Memory B cell (primary cell): ENCODE measurements around the gene RNF224.

Source experiments
- ATAC-seq: fragments of 150-1000 bp; cut with Tn5 transposase; 2 replicates; pipeline ENCODE4 v1.10.0; 2021; ENCODE audit warnings: low read depth, mild to moderate bottlenecking, moderate library complexity
- DNase-seq, 2 donors: peaks; one replicate each; pipeline ENCODE4 v3.0.0; 2022; ENCODE audit warnings: low spot score in 2 of 2
- H3K27ac Mint-ChIP-seq: one replicate; pipeline ENCODE4 v1.8.0; 2022; ENCODE audit warnings: mild to moderate bottlenecking, moderate library complexity, mixed read lengths
- H3K27me3 Mint-ChIP-seq: one replicate; pipeline ENCODE4 v1.8.0; 2022; ENCODE audit warnings: mixed read lengths
- H3K36me3 Mint-ChIP-seq: one replicate; pipeline ENCODE4 v1.8.0; 2022; ENCODE audit warnings: mild to moderate bottlenecking, mixed read lengths
- H3K4me1 Mint-ChIP-seq: one replicate; pipeline ENCODE4 v1.8.0; 2022; ENCODE audit warnings: mixed read lengths
- H3K4me3 Mint-ChIP-seq: one replicate; pipeline ENCODE4 v1.8.0; 2022; ENCODE audit warnings: mild to moderate bottlenecking, moderate library complexity, mixed read lengths
- H3K9me3 Mint-ChIP-seq: one replicate; pipeline ENCODE4 v1.8.0; 2022; ENCODE audit warnings: mixed read lengths

Gene RNF224

DNA sequence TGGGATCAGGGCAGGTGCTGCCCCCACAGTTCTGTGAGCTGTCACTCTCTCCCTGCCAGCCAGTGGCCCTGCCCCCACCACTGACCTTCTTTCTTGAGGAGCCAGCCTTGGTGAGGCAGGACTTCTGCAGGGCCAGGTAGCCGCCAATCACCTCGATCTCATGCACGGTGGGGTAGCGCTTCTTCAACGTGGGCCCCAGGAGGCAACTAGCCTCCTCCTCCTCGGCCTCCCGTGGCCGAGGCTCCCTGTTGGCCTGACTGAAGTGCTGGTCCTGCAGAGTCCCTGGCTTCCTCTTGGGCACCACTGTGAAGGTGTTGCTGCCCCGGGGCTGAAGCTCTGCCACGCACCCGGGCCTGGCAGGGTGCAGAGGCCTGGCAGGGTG is 28.4 kb upstream of the RNF224 start:
- Mint-ChIP-seq H3K36me3 (no peaks in the 10 kb centered on the region), H3K4me3 (no peak overlapping the region), H3K4me1 (peaks cover 19% of the 10 kb centered on the region), H3K27me3 (no peaks in the 10 kb centered on the region), H3K27ac (no peak overlapping the region), H3K9me3 (no peaks in the 10 kb centered on the region)
- no peak for DNase-seq
- no peak for ATAC-seq

DNA sequence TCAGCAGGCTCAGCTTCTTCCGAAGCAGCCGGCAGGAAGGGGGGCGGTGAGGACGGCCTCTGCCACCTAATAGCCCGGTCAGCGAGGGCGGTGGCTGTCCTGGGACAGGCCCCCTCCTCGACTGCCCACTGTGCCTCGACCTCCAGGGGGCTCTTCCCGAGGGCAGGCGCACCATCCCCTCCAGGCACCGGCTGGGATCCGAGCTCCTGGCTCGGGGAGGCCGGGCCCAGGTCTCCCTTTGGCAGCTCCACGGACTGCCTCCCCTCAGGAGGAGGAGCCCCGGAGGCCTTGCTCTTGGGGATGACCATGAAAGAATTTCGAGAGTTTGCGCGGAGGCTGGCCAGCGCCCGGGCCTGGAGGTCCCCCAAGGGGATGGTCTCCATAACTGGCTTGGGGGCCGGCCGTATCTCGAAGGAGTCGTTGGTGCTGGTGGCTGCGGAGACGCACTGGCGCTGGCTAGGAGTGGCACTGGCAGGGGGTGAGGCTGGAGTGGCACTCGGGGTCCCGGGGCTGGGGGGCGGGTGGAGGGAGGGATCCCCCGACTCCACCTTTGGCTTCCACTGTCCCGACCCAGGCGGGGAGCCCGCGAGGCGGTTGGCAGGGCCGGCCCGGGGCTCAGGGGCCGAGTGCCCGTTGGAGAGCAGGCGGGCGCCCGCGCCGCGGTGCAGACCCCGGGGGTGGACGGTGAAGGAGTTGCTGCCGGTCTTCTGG is 27.7 kb upstream of the RNF224 start:
- H3K27ac Mint-ChIP-seq: no peak overlapping the region
- no peak for DNase-seq

DNA sequence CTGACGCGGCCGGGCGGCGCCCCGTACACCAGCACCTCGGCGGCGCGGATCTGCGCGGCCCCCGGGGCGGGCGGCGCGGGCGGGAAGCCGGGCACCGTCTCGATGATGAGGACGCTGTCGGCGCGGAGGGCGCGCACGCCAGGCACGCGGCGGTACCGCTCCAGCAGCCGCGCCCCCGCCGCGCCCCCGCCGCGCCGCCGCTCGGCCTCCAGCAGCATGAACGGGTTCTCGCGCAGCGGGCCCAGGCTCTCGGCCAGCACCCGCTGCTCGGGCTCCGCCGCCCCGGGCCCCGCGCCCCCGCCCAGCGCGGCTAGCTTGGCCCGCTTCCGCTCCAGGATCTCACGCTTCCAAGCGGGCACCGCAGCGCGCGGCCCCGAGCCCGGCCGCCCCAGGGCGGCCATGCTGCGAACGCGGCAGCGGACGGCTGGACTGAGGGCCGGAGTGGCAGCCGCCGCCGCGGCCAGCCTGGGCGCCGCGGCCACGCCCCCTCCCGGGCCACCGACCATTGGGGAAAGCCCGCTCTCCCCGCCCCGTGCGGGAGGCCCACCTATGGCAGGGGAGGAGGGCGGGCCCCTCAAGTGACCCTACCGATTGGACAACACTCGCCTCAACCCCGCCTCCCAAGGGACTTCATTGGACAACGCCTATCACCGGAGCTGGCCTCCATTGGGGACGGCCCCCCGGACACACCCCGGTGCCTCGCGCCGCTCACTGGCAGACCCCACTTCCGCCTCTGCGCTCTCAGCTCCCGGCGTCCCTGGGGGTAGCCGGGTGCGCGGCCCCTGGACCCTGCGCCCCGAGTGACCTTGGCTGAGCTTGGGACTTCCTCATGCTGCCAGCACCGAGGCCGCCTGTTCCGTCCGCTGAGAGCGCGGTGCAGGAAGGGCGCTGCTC is 26.7 kb upstream of the RNF224 start, which contains the start of gene TPRN:
TPRN (minus strand) TSS at position 431 of the 894 bp plus-strand sequence; CDS start at position 401, 30 bp downstream.
- H3K27ac Mint-ChIP-seq: peak within 1 kb of the TSS; percentile 81
- DNase-seq (peak; percentile 87 to 98), ATAC-seq (peak; percentile 88)
- H3K36me3 Mint-ChIP-seq: no peaks in the 10 kb centered on the region
- H3K4me3 Mint-ChIP-seq: peak within 1 kb of the TSS; percentile 83
- H3K4me1 Mint-ChIP-seq: peaks cover 21% of the 10 kb centered on the region
- no peaks in the 10 kb centered on the region for H3K9me3 Mint-ChIP-seq
- H3K27me3 Mint-ChIP-seq: no peaks in the 10 kb centered on the region

More for the DNA sequence above, 27.7 kb upstream of the RNF224 start:
- Mint-ChIP-seq H3K4me3 (peak overlapping the region; percentile 83), H3K9me3 (no peaks in the 10 kb centered on the region), H3K4me1 (peaks cover 22% of the 10 kb centered on the region), H3K27me3 (no peaks in the 10 kb centered on the region), H3K36me3 (no peaks in the 10 kb centered on the region)
- ATAC-seq: no peak

DNA sequence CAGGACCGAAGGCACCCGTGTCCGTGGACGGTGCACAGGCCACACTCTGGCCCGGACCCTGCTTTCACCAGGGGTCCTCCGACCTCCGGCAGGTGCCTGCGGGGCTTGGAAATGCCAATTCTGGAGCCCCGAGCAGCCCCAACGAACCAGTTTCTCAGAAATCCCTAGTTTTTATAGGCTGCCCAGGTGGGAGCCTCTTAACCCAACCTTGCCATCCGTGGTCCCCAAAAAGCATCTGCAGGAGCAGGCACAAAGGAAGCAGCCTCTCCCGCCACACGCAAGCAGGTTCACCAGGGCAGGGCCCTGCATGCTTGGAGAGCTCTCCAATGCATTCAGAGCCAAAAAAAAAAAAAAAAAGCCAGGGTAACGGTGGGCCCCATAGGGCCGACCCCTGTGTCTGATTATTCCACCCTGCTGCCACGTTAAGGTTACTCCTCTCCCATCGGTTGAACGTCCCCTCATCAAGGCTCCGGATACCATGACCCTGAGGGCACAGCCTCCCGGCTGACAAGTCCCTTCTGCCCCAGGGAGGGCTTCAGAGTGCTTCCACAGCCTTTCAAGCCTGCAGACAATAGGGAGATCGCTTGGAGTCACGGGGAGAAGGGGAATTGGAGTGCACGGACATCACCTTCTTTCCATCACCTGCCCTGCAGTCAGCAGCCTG is 26.0 kb upstream of the RNF224 start:
- Mint-ChIP-seq H3K9me3 (no peaks in the 10 kb centered on the region), H3K4me3 (peak overlapping the region; percentile 83), H3K36me3 (no peaks in the 10 kb centered on the region), H3K4me1 (peaks cover 28% of the 10 kb centered on the region), H3K27me3 (no peaks in the 10 kb centered on the region), H3K27ac (peak overlapping the region; percentile 81)
- ATAC-seq (no peak), DNase-seq (no peak)

DNA sequence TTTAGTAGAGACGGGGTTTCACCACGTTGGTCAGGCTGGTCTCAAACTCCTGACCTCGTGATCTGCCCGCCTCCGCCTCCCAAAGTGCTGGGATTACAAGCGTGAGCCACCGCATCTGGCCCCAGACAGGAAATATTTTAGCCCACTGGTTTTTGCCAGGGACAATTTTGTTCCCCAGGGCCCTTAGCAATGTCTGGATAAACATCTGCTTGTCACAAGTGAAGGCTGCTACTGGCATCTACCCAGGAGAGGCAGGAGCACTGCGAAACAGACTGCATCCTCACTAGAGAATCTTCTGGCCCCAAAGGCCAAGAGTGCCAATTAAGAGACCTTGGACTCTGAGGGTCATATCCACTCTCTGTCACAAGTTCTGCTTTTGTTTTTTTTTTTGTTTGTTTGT is 24.3 kb upstream of the RNF224 start:
- no peak for DNase-seq
- ATAC-seq: no peak
- Mint-ChIP-seq H3K27me3 (no peaks in the 10 kb centered on the region), H3K27ac (no peak overlapping the region), H3K4me3 (no peak overlapping the region), H3K36me3 (peaks cover 10% of the 10 kb centered on the region), H3K4me1 (peaks cover 39% of the 10 kb centered on the region), H3K9me3 (no peaks in the 10 kb centered on the region)

DNA sequence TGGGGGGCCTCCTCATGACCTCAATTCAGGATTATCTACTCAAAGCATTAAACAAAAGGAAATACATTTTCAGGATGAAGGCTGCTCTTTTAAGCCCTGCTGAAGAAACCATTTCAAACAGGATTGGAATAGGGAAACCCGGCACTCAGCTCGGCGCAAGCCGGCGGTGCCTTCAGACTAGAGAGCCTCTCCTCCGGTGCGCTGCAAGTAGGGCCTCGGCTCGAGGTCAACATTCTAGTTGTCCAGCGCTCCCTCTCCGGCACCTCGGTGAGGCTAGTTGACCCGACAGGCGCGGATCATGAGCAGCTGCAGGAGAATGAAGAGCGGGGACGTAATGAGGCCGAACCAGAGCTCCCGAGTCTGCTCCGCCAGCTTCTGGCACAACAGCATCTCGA is 22.6 kb upstream of the RNF224 start:
- peak overlapping the region; percentile 94 for H3K27ac Mint-ChIP-seq
- peak overlapping the region; percentile 93 for H3K4me3 Mint-ChIP-seq
- no peaks in the 10 kb centered on the region for H3K9me3 Mint-ChIP-seq
- ATAC-seq (no peak), DNase-seq (no peak)
- no peaks in the 10 kb centered on the region for H3K27me3 Mint-ChIP-seq
- H3K36me3 Mint-ChIP-seq: peaks cover 13% of the 10 kb centered on the region
- H3K4me1 Mint-ChIP-seq: peaks cover 36% of the 10 kb centered on the region

DNA sequence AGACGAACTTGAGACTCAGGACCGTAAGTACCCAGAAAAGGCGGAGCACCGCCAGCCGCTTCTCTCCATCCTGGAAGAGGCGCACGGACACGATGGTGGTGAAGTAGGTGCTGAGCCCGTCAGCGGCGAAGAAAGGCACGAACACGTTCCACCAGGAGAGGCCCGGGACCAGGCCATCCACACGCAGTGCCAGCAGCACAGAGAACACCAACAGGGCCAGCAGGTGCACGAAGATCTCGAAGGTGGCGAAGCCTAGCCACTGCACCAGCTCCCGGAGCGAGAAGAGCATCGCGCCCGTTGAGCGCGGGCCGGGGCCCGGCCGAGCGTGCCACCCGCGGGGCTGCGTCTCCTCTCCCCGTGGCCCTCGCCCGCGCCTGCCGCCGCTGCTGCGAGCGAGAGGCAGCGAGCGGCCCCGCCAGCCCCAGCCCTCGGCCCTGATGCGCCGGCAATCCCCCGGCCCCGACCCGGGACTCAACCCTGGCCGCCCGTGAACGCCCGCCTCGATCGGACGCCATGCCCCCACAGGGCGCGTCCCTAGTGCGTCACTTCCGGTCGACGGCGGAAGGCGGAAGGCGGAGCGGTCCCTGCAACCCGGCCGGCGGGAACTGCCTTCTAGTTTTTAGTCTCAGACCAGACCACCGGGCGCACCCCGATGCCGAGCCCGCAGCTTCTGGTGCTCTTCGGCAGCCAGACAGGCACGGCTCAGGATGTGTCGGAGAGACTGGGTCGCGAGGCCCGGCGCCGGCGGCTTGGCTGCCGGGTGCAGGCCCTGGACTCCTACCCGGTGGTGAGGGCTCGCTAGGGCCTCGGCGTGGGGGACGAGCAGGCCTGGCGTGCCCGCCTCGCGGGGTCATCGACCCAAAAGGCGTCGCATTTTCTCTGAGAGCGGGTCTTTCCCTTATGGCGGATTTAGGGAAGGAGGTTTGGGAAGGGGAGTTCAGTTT is 21.9 kb upstream of the RNF224 start, which contains the start of the genes NDOR1 and TMEM203:
NDOR1 (plus strand) TSS at position 575 of the 944 bp plus-strand sequence; CDS start at position 653, 78 bp downstream.
TMEM203 (minus strand) TSS at position 523 of the 944 bp plus-strand sequence; CDS start at position 289, 234 bp downstream.
- H3K4me1 Mint-ChIP-seq: peaks cover 36% of the 10 kb centered on the region
- peak; percentile 91 to 97 for DNase-seq
- peak within 1 kb of the TSS; percentile 94 for H3K27ac Mint-ChIP-seq
- peak within 1 kb of the TSS; percentile 93 for H3K4me3 Mint-ChIP-seq
- peak; percentile 64 for ATAC-seq
- no peaks in the 10 kb centered on the region for H3K9me3 Mint-ChIP-seq
- no peaks in the 10 kb centered on the region for H3K27me3 Mint-ChIP-seq
- H3K36me3 Mint-ChIP-seq: peaks cover 13% of the 10 kb centered on the region

DNA sequence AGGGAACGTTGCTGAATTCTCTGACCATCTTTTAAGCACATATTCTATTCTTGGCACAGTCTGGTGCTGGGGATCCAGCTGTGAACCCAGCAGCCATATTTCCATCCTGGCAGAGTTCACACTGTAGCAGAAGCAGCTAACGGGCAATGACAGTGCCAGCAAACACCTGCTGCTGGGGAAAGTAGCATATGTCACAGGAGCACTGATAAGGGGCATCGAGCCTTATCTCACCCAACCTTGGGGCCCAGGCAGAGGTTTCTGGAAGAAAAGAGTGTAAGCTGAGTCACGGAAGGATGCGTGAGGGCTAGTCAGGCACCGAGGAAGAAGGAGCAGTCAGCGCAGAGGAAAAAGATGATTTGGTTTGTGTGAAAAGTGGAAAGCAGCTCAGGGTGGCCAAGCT is 20.7 kb upstream of the RNF224 start:
- H3K4me3 Mint-ChIP-seq: peak overlapping the region; percentile 93
- no peaks in the 10 kb centered on the region for H3K9me3 Mint-ChIP-seq
- H3K36me3 Mint-ChIP-seq: peaks cover 13% of the 10 kb centered on the region

DNA sequence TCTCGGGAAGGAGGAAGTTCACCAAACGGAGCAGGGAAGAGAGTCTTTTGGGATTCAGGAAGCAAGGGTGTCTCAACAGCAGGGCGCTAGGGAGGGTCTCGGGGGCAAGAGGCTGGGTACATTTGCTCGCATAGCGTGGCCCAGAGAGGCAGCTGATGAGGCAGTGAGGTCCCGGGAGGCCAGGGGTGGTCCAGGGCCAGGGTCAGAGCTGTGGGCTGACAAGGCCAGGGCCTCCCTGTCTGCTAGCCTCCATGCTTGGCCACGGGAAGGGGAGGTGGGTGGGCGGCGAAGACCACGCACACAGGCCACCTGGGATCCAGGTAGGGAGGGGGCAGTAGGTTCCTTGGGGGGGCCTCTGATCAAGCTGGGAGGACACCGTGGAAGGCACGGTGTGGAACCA is 15.8 kb upstream of the RNF224 start:
- H3K4me1 Mint-ChIP-seq: peaks cover 15% of the 10 kb centered on the region
- H3K4me3 Mint-ChIP-seq: no peak overlapping the region
- ATAC-seq: no peak
- H3K9me3 Mint-ChIP-seq: no peaks in the 10 kb centered on the region
- H3K27me3 Mint-ChIP-seq: no peaks in the 10 kb centered on the region
- peaks cover 15% of the 10 kb centered on the region for H3K36me3 Mint-ChIP-seq
- H3K27ac Mint-ChIP-seq: no peak overlapping the region
- no peak for DNase-seq

More for the DNA sequence above, 20.7 kb upstream of the RNF224 start:
- DNase-seq: no peak
- ATAC-seq: no peak
- H3K27me3 Mint-ChIP-seq: no peaks in the 10 kb centered on the region
- H3K27ac Mint-ChIP-seq: peak overlapping the region; percentile 94
- H3K4me1 Mint-ChIP-seq: peaks cover 35% of the 10 kb centered on the region

DNA sequence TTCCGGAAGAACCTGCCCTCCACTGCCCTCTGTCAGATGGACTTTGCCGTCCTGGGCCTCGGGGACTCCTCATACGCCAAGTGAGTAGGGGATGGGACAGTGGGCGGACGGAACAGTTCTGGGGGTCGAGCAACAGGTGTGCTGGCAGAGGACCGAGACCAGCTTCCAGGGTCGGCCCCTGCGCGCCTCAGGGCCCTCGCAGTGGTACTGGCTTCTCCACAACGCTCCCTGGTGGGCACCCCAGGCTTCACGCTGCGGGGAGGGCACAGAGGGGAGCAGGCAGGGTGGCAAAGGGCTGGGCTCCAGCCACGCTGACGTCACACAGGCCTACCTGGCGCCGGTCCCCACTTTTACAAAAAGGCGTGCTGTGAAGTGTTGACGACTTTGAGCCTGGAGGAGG is 14.8 kb upstream of the RNF224 start:
- no peaks in the 10 kb centered on the region for H3K27me3 Mint-ChIP-seq
- H3K9me3 Mint-ChIP-seq: no peaks in the 10 kb centered on the region
- H3K27ac Mint-ChIP-seq: no peak overlapping the region
- peaks cover 5% of the 10 kb centered on the region for H3K4me1 Mint-ChIP-seq
- H3K4me3 Mint-ChIP-seq: no peak overlapping the region
- DNase-seq (no peak), ATAC-seq (no peak)
- H3K36me3 Mint-ChIP-seq: peaks cover 6% of the 10 kb centered on the region

DNA sequence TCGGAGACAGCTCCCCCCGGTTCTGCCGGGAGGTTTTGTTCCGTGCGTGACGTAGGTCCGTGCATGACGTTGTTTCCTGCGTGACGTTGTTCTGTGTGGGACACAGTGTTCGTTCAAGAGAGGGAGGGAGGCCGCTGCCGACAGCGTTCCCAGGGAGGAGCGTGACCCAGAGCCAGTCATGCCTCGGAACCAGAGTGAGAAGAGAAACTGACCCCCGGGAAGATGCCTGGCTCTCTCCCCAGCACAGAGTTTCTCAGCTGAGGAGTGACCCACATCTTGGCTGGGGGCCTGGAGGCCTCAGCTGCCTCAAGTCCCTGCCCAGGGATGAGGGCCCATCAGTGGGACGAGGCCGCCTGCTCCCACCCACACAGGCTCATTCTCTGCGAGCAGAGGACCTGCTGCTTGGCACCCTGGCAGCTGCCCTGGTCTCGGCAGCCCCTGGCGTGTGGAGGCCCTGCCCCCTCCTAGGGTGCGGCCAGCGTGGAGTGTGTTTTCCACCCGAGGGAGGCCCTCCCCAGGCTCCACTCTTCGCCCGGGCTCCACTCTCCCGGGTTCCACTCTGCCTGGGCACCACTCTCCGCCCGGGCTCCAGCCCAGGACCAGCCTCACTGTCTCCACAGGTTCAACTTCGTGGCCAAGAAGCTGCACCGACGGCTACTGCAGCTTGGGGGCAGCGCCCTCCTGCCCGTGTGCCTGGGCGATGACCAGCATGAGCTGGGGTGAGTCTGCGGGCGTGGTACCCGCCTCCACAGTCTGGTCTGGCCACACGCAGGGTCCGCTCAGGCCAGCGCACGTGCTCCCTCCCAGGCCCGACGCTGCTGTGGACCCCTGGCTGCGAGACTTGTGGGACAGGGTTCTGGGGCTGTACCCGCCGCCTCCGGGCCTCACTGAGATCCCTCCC is 13.9 kb upstream of the RNF224 start:
- Mint-ChIP-seq H3K4me1 (peaks cover 4% of the 10 kb centered on the region), H3K9me3 (no peaks in the 10 kb centered on the region), H3K36me3 (peaks cover 5% of the 10 kb centered on the region), H3K27ac (no peak overlapping the region), H3K4me3 (no peak overlapping the region), H3K27me3 (no peaks in the 10 kb centered on the region)
- no peak for DNase-seq
- no peak for ATAC-seq

DNA sequence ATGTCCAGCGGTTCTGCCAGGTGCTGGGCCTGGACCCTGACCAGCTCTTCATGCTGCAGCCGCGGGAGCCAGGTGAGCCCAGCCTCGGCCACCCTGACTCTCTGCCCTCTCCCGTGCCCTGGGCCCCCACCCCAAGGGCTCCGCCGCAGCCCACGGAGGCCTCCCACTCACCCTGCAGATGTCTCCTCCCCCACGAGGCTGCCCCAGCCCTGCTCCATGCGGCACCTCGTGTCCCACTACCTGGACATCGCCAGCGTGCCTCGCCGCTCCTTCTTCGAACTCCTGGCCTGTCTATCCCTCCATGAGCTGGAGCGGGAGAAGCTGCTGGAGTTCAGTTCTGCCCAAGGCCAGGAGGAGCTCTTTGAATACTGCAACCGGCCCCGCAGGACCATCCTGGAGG is 12.7 kb upstream of the RNF224 start:
- H3K4me3 Mint-ChIP-seq: no peak overlapping the region
- DNase-seq: no peak
- peaks cover 2% of the 10 kb centered on the region for H3K36me3 Mint-ChIP-seq
- no peak overlapping the region for H3K27ac Mint-ChIP-seq
- H3K4me1 Mint-ChIP-seq: peaks cover 2% of the 10 kb centered on the region
- no peak for ATAC-seq
- no peaks in the 10 kb centered on the region for H3K27me3 Mint-ChIP-seq
- H3K9me3 Mint-ChIP-seq: no peaks in the 10 kb centered on the region
